Measurements from ENCODE around the gene BFSP2.

The BFSP2 gene

DNA sequence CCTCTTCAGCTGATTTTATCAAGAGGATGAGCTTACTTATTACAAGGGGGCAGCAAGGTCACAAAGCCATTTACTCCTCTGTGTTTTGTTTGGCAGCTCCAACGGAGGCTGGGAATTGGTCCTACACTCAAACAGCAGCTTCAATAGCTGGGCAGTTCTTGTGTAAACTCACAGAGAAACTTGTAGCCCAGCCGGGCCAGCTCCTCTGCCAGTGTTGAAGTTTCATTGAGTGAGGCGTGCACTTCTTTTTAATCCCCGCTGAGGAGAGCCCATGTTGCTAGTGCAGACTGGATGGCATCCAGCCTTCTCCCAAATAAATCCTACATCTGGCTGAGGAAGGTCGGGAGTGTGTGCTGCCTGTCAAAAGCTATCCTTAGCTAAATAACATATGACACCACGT, 59.5 kb downstream of the BFSP2 start:
- no peak for FAIRE-seq
- DNase-seq (ENCODE audit: insufficient read length, low spot score): no peak

DNA sequence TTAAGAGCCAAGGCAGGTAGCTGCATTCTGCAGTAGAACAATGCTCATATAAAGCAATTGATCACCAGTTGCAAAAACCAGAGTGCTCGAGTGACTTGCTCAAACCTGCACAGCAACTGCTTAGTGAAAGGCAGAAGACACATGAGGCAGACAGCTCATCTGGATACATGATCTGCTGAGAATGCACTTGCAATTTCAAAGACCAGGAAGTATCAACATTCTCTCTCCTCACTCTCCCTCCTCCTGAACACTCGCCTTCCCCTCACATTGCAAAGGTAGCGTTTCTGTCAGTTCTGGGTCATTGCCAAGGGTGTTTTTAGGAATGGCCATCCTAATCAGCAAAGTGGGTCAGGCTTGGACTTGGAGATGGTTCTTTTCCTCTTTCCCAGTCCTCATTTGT, 61.0 kb downstream of the BFSP2 start:
- no peak for DNase-seq (ENCODE audit: insufficient read length, low spot score)
- TF ChIP-seq PAX5 (IDR thresholded peaks at IDR 0.05; ENCODE audit: insufficient read depth, low read length, severe bottlenecking) (no peak), SPI1 (IDR thresholded peaks at IDR 0.05; ENCODE audit: low read depth, low read length) (no peak), TAF1 (IDR thresholded peaks at IDR 0.05; ENCODE audit: low read depth, low read length) (no peak), POLR2AphosphoS5 (IDR thresholded peaks at IDR 0.05; ENCODE audit: low read depth, low read length) (no peak), POU2F2 (IDR thresholded peaks at IDR 0.05; ENCODE audit: low read depth, low read length) (no peak), POLR2A (IDR thresholded peaks at IDR 0.05; ENCODE audit: low read depth, low read length) (no peak)
- no peak for FAIRE-seq

More for the DNA sequence above, 59.5 kb downstream of the BFSP2 start:
- no peak for TF ChIP-seq POLR2A (IDR thresholded peaks at IDR 0.05; ENCODE audit: low read depth, low read length)
- no peak for TF ChIP-seq PAX5 (IDR thresholded peaks at IDR 0.05; ENCODE audit: insufficient read depth, low read length, severe bottlenecking)
- no peak for TF ChIP-seq TAF1 (IDR thresholded peaks at IDR 0.05; ENCODE audit: low read depth, low read length)

DNA sequence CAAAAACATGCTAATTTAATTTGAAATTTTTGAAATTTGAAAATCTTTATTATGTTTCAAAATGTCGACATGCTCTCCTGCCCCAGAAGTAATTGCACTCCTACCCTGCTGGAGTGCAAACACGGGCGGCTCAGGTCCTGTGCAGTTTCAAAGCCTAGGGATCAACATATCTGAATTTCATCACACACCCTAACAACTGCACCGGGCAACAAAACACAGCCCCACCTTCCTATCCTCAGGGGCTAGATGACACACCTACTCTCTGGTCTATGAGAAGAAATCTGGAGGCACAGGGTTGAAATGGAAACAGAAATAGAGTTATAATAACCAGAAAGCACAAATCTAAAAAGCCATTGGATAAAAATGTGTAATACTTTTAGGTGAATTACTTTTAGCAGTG, 61.4 kb downstream of the BFSP2 start:
- FAIRE-seq: no peak
- TF ChIP-seq POU2F2 (IDR thresholded peaks at IDR 0.05; ENCODE audit: low read depth, low read length): no peak
- no peak for TF ChIP-seq TAF1 (IDR thresholded peaks at IDR 0.05; ENCODE audit: low read depth, low read length)
- TF ChIP-seq POLR2AphosphoS5 (IDR thresholded peaks at IDR 0.05; ENCODE audit: low read depth, low read length): no peak
- TF ChIP-seq PAX5 (IDR thresholded peaks at IDR 0.05; ENCODE audit: insufficient read depth, low read length, severe bottlenecking): no peak
- TF ChIP-seq SPI1 (IDR thresholded peaks at IDR 0.05; ENCODE audit: low read depth, low read length): no peak
- no peak for TF ChIP-seq POLR2A (IDR thresholded peaks at IDR 0.05; ENCODE audit: low read depth, low read length)
- no peak for DNase-seq (ENCODE audit: insufficient read length, low spot score)

DNA sequence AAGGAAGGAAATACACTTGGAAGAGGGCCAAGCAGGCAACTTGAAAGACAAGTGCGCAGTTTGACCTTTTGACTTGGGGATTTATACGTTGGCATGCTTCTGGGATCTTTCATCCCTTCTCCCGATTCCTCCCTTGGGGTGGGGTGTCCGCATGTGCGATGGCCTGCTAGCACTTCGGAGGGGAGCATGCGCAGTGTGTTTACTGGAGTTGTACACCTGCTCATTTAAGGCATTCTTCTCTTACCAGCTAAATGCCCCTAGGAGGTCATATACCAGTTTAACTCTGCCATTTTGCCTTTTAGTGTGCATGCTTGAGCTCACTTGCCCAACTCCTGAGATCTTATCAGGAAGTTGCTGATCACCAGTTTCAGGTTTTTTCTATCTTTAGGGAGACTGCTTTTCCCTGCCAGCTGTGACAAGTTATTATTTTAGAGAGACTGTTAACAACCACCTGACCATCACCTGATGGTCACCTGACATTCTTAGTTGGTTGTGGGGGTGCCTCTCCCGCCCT, 63.5 kb downstream of the BFSP2 start:
- TF ChIP-seq SPI1 (IDR thresholded peaks at IDR 0.05; ENCODE audit: low read depth, low read length): no peak
- TF ChIP-seq TAF1 (IDR thresholded peaks at IDR 0.05; ENCODE audit: low read depth, low read length): no peak
- TF ChIP-seq POLR2A (IDR thresholded peaks at IDR 0.05; ENCODE audit: low read depth, low read length): no peak
- TF ChIP-seq POU2F2 (IDR thresholded peaks at IDR 0.05; ENCODE audit: low read depth, low read length): no peak
- no peak for TF ChIP-seq PAX5 (IDR thresholded peaks at IDR 0.05; ENCODE audit: insufficient read depth, low read length, severe bottlenecking)
- no peak for TF ChIP-seq POLR2AphosphoS5 (IDR thresholded peaks at IDR 0.05; ENCODE audit: low read depth, low read length)
- FAIRE-seq (peak; percentile 54), DNase-seq (ENCODE audit: insufficient read length, low spot score) (no peak)

DNA sequence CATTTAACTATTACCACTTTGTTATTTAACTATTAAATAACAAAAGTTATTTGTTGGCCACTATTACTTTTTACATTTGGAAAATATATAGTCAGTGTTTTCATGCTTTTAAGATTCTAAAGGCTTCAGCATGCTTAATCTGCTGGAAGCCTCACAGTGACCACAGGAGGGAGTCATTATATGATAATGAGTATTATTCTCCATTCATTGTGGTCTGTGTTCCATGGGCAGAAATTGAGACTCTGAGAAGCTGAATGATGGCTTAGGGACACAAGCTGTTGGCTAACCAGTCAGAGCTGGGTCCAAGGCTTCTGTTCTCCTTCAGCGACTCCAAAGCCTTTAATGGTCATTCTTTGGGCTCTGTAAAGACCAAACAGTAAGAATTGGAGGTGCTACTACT, 64.7 kb downstream of the BFSP2 start:
- FAIRE-seq (peak; percentile 35), DNase-seq (ENCODE audit: insufficient read length, low spot score) (no peak)
- TF ChIP-seq POLR2A (IDR thresholded peaks at IDR 0.05; ENCODE audit: low read depth, low read length): no peak
- TF ChIP-seq POLR2AphosphoS5 (IDR thresholded peaks at IDR 0.05; ENCODE audit: low read depth, low read length): no peak
- TF ChIP-seq PAX5 (IDR thresholded peaks at IDR 0.05; ENCODE audit: insufficient read depth, low read length, severe bottlenecking): no peak
- TF ChIP-seq POU2F2 (IDR thresholded peaks at IDR 0.05; ENCODE audit: low read depth, low read length): no peak

DNA sequence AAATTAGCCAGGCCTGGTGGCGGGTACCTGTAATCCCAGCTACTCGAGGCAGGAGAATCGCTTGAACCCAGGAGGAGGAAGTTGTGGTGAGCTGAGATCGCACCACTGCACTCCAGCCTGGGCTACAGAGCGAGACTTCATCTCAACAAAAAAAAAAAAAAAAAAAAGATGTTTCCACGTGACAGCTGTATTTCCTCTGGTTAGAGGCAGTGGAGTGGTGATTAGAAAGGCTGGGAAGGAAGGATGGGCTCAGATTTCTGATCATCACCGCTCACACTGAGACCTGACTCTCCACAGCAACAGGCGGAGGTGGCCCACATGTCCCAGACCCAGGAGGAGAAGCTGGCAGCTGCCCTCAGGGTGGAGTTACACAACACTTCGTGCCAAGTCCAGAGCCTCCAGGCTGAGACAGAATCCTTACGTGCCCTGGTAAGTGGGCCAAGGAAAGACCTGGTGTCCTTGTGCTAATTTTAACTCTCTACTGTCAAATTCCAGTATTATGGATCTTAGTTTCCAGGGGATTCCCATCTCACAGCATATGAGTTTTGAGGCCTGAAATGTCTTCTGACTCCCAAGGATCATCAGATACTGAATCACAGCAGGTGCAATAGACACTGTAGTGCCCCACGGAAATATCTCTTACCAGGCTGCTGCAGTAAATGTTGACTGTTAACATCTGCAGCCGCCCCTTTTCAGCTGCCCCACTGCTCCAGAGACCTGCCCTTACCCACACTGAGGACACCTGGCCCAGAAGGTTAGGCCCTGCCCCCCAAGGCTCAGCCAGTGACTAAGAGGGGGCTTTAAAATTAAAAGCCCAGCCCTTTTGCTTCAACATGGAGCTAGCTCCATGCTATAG, 66.9 kb downstream of the BFSP2 start:
- DNase-seq (ENCODE audit: insufficient read length, low spot score) (no peak), FAIRE-seq (peak; percentile 77)
- TF ChIP-seq SPI1 (IDR thresholded peaks at IDR 0.05; ENCODE audit: low read depth, low read length): no peak
- no peak for TF ChIP-seq TAF1 (IDR thresholded peaks at IDR 0.05; ENCODE audit: low read depth, low read length)
- TF ChIP-seq POLR2A (IDR thresholded peaks at IDR 0.05; ENCODE audit: low read depth, low read length): no peak
- no peak for TF ChIP-seq PAX5 (IDR thresholded peaks at IDR 0.05; ENCODE audit: insufficient read depth, low read length, severe bottlenecking)
- TF ChIP-seq POLR2AphosphoS5 (IDR thresholded peaks at IDR 0.05; ENCODE audit: low read depth, low read length): no peak
- no peak for TF ChIP-seq POU2F2 (IDR thresholded peaks at IDR 0.05; ENCODE audit: low read depth, low read length)

DNA sequence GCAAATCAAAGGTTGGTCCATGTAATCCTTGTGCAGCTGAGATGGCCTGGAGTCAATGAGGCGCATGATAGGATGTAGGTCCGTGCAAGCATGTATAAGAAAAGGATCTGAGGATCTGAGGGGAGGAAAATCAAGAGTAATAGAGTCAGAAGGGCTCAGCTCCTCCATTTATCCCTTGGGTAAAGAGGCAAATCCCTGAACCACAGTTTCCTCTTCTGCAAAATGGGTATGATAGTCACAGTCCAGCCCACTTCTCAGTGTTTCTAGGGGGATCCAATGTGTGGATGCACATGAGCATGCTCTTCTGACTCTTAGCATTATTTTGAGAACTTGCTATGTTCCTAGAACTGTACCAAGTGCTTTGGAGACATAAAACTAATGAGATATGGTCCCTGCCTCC, 67.9 kb downstream of the BFSP2 start:
- peak; percentile 58 for FAIRE-seq
- TF ChIP-seq PAX5 (IDR thresholded peaks at IDR 0.05; ENCODE audit: insufficient read depth, low read length, severe bottlenecking) (no peak), POLR2AphosphoS5 (IDR thresholded peaks at IDR 0.05; ENCODE audit: low read depth, low read length) (no peak), POU2F2 (IDR thresholded peaks at IDR 0.05; ENCODE audit: low read depth, low read length) (no peak), SPI1 (IDR thresholded peaks at IDR 0.05; ENCODE audit: low read depth, low read length) (no peak), TAF1 (IDR thresholded peaks at IDR 0.05; ENCODE audit: low read depth, low read length) (no peak), POLR2A (IDR thresholded peaks at IDR 0.05; ENCODE audit: low read depth, low read length) (no peak)
- no peak for DNase-seq (ENCODE audit: insufficient read length, low spot score)

DNA sequence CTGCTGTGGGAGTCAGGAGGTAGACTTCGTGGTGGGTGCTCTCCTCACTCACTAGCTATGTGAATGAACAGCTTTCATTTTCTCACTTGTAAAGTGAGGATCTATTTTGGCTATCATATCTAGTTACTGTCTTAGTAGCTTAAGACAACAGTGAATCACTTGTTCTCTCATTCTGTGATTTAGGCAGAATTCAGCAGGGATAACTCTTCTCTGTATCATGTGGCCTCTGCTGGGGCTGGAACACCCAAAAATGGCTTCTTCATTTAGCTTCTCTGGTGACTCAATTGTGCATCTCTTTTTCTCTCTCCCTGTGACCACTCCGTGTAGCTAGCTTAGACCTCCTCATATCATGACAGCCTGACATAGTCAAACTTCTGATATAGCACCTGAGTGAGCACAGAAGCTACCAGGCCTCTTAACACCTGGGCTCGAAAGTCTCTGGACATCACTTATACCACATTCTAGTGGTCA, 68.4 kb downstream of the BFSP2 start:
- FAIRE-seq (peak; percentile 57), DNase-seq (ENCODE audit: insufficient read length, low spot score) (no peak)
- TF ChIP-seq PAX5 (IDR thresholded peaks at IDR 0.05; ENCODE audit: insufficient read depth, low read length, severe bottlenecking): no peak
- no peak for TF ChIP-seq POU2F2 (IDR thresholded peaks at IDR 0.05; ENCODE audit: low read depth, low read length)
- no peak for TF ChIP-seq TAF1 (IDR thresholded peaks at IDR 0.05; ENCODE audit: low read depth, low read length)
- no peak for TF ChIP-seq POLR2AphosphoS5 (IDR thresholded peaks at IDR 0.05; ENCODE audit: low read depth, low read length)
- TF ChIP-seq POLR2A (IDR thresholded peaks at IDR 0.05; ENCODE audit: low read depth, low read length): no peak
- no peak for TF ChIP-seq SPI1 (IDR thresholded peaks at IDR 0.05; ENCODE audit: low read depth, low read length)

DNA sequence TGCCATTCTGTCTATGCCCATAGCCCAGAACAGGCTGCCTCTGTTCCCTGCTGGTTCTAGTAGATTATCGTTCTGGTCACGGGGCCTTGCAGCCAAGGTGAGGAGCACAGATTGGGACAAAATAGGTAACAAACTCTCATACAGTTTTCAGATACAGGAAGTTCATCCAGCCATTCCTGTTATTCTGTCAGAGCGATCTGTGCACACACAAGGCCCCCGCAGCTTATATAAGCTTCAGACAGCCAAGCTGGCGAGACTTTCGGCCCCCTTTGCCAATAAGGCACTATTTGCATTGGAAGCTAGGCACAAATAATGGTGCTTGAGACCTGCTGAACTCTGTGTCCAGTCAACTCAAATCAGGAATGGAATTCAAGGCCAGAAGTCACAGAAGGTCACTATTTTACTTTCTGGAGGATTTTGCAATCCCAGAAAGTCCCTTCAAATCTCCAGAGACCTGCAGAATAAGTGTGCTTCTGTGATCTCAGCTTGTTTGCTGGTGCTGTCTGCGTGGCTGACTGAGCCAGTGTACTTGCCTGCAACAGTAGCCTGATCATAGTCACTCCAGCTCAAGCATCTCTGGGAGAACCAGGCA, 69.4 kb downstream of the BFSP2 start:
- DNase-seq (ENCODE audit: insufficient read length, low spot score) (no peak), FAIRE-seq (peak; percentile 13)
- TF ChIP-seq SPI1 (IDR thresholded peaks at IDR 0.05; ENCODE audit: low read depth, low read length) (no peak), PAX5 (IDR thresholded peaks at IDR 0.05; ENCODE audit: insufficient read depth, low read length, severe bottlenecking) (no peak), POU2F2 (IDR thresholded peaks at IDR 0.05; ENCODE audit: low read depth, low read length) (no peak), TAF1 (IDR thresholded peaks at IDR 0.05; ENCODE audit: low read depth, low read length) (no peak), POLR2AphosphoS5 (IDR thresholded peaks at IDR 0.05; ENCODE audit: low read depth, low read length) (no peak), POLR2A (IDR thresholded peaks at IDR 0.05; ENCODE audit: low read depth, low read length) (no peak)
